ENCODE data around the gene WNT5A.

Gene WNT5A

DNA sequence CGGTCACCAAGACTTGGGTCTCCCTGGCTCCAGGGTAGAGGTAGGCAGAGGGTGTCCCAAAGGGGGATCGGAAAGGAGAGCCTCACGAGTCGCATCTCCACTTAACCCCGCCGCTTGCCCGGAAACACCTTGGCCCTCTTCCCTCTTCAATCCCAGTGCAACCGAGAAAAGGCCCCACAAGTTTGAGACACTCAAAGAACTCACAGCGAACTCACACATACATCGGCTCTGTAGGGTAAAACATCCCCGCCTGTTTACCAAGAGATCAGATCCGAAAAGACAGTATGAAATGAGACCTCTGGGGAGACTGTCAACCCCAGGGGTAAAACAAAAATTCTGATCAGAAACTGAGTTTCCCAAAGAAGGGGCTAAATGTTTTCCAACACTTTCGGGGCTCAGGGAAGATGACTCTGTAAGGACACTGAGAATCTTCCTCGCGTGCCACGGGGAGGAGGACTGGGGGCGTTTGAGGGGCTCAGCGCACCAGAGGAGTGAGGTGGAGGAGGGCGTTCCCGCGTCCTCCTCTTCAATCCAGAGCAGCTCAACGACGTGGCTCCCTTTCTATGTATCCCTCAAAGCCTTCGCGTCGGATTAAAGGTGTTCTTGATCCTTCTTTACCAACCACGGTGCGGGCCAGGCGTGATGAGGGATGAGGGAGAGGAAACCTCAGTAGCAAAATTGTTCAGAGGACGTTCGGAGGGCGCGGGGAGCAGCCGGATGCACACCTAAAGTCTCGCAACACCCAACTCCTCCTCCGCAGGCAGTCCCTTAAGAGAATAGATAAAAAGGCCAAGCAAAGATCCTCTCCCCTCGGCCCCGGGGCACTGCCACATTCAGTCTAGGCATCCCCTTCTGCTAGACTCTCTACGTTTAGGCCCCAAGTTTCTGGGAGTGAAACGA, 3.7 kb downstream of the WNT5A start:
- no peak overlapping the region for H3K27ac ChIP-seq
- no peak for DNase-seq (ENCODE audit: low read depth, low spot score)

GRCh38 chr3:55482496-55483195, 4.5 kb downstream of the WNT5A start:
- DNase-seq (ENCODE audit: low read depth, low spot score) = no peak
- no peak overlapping the region for H3K27ac ChIP-seq

DNA sequence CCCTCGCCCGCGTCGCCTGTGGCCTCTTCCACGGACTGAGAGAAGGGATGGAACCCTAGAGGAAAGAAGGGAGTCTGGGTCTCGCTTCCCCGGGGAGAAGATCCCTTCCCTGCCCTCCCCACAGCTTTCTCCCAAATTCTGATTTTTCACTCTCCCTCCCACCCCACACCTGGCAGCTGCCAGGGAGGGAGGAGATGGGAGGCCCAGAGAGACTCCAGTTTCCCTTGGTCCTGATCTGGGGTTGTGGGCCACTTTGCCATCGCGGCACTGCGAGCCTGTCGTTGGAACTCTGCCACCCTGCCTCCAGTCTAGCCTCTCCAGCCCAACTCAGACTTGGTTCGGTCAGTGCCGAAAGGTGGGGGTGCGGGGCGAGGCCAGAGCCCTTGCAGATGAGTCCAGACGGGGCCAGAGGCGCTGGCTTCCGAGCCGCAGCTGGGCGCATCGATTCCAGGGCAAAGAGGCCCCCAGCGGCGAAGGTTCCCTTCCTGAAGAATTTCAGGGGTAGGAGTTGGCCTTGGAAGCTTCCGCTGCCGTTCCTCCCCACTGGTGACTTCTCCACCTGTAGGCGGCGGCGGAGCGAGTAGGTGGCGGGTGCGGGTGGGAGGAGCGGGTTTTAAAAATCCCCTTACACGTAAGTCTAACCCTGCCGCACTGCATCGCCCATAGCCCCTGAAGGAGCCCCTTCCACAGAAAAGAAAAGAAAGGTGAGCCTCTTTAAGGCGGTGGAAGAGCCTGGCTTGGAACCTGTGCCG, 5.2 kb downstream of the WNT5A start:
- DNase-seq (ENCODE audit: low read depth, low spot score) = no peak
- no peak overlapping the region for H3K27ac ChIP-seq

DNA sequence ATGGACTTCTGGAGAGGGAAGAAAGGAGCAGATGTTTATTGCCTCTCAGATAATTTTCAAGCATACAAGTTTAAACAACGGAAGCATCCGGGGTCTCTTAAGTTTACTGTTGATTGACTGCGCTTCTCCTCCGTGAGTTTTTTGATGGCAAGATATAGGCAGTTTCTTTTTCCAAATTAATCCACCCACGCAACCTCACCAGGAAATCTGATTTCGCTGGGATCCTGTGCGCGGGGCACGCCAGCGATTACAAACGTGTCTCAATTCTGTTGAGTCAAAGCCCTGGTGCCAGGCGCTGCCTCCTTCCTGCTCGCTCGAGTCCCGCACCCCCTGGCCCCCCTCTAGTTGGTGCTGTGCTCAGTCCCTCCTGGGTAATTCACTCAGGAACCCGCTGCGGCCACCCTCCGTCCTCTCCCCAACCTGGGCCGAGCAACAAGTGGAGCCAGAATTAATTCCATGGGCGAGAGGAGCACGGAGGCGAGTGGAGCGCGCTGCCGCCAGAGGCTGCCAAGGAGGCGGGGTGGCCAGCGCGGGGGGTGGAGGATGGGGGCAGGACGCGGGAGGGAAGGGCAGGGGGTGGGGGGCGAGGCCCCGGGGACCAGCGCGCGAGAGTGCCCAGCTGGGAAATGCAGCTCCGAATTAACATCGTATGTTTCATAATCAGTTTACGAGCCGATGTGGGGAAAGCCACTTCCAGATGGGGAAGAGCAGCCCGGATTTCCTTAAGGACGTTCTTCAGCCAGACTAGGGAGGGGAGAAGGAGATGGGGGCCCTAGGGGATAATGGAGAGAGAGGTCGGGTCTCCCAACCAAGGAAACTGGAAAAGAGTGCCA, 6.0 kb downstream of the WNT5A start:
- DNase-seq (ENCODE audit: low read depth, low spot score) = no peak
- no peak overlapping the region for H3K27ac ChIP-seq

GRCh38 chr3:55477306-55478303, 9.5 kb downstream of the WNT5A start:
- no peak for DNase-seq (ENCODE audit: low read depth, low spot score)
- H3K27ac ChIP-seq = no peak overlapping the region

GRCh38 chr3:55476515-55476914, 10.6 kb downstream of the WNT5A start:
- H3K27ac ChIP-seq = no peak overlapping the region
- DNase-seq (ENCODE audit: low read depth, low spot score) = no peak

- DNase-seq (ENCODE audit: low read depth, low spot score) = no peak
- no peak overlapping the region for H3K27ac ChIP-seq
These were observed 12.9 kb downstream of the WNT5A start for GRCh38 chr3:55474213-55474632.

DNA sequence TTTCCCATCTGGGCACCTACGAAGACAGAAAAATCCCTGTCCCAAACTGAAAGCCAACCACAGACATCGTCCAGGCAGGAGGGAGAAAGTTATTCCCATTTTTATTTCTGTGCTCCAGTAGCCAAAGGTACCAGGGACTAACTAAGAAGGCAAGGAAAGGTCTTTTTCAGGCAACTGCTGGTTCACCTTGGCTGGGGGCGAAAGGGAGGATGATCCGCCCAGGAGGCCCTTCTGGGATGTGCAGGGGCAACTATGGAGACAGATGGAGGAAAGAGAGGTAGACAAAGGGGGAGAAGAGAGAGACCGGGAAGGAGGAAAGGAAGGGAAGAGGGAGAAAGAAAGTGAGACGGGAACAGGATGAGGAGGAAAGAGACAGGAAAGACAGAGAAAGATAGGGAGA, 13.3 kb downstream of the WNT5A start:
- no peak overlapping the region for H3K27ac ChIP-seq
- no peak for DNase-seq (ENCODE audit: low read depth, low spot score)

DNA sequence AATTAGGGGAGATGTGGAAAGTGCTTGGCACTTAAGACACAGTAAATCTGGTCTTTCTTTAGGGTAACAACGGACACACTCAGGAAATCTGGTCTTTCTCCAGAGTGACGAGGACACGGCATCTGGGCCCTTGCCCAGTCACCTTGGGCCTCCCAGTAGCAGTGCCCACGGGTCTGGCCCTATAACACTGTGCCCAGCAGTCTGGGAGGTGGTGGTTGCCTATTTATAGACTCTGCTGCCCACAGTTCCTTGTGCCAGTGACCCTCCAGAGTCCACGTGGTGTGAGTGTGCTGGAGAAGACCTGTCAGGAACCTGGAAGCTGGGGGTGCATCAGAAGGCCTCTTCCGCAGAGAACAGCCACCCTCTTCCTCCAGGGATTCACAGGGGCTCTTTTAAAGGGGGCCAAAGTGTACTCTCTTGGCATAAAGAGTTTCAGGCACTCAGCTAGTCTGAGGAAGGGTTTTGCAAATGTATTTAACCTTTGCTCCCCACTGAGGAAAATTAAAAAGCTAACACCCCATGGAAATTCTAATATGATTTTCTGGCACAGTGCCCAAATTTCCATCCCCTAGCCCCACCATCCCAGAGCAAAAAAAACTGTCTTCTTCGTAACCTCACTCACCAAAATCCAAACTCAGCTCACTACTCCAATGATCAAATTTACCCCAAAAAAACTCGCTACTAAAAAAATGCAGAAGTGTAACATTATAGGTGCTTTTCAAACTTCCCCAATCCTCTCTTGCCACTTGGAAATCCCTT, 15.4 kb downstream of the WNT5A start:
- no peak for DNase-seq (ENCODE audit: low read depth, low spot score)
- H3K27ac ChIP-seq = no peak overlapping the region

DNA sequence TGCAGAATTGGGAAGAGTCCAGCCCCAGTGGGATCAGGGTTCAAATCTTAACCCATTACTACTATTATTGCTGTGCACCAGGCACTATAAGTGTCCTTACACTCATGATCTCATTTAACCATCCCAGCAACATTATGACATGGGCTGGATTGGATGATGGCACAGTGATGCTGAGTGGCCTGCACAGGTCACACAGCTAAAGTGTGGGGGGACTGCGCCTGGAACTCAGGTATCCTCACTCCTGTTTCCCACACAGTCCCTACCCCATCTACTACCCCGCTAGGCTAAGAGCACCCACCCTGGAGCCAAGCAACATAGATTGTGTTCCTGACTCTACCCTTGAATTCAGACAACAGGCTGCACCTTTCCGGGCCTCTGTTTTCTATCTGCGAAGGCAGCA, 16.0 kb downstream of the WNT5A start:
- H3K27ac ChIP-seq = no peak overlapping the region
- no peak for DNase-seq (ENCODE audit: low read depth, low spot score)

DNA sequence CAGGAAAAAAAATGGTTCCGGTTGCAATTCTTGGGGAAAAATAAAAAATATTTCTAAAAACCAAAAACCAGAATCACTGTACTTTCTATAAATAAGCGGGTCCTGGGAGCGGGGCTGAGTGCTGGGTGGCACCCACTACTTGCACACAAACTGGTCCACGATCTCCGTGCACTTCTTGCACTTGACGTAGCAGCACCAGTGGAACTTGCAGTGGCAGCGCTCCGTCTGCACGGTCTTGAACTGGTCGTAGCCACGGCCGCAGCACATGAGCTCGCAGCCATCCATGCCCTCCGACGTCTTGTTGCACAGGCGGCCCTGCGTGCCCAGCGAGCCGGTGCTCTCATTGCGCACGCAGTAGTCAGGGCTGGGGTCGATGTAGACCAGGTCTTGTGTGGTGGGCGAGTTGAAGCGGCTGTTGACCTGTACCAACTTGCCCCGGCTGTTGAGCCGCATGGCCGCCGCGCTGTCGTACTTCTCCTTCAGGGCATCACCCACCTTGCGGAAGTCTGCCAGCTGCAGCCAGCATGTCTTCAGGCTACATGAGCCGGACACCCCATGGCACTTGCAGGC, 17.1 kb downstream of the WNT5A start:
- no peak for DNase-seq (ENCODE audit: low read depth, low spot score)
- no peak overlapping the region for H3K27ac ChIP-seq

GRCh38 chr3:55468251-55468650, 18.9 kb downstream of the WNT5A start:
- DNase-seq (ENCODE audit: low read depth, low spot score) = no peak

GRCh38 chr3:55467099-55467498, 20.0 kb downstream of the WNT5A start:
- no peak overlapping the region for H3K27ac ChIP-seq

More at GRCh38 chr3:55468251-55468650, 18.9 kb downstream of the WNT5A start:
- H3K27ac ChIP-seq = no peak overlapping the region

GRCh38 chr3:55466526-55466925, 20.6 kb downstream of the WNT5A start:
- no peak for DNase-seq (ENCODE audit: low read depth, low spot score)
- H3K27ac ChIP-seq = no peak overlapping the region

More at GRCh38 chr3:55467099-55467498, 20.0 kb downstream of the WNT5A start:
- DNase-seq (ENCODE audit: low read depth, low spot score) = no peak

- DNase-seq (ENCODE audit: low read depth, low spot score) = no peak
- no peak overlapping the region for H3K27ac ChIP-seq
These were observed 25.2 kb downstream of the WNT5A start for GRCh38 chr3:55461896-55462295.

DNA sequence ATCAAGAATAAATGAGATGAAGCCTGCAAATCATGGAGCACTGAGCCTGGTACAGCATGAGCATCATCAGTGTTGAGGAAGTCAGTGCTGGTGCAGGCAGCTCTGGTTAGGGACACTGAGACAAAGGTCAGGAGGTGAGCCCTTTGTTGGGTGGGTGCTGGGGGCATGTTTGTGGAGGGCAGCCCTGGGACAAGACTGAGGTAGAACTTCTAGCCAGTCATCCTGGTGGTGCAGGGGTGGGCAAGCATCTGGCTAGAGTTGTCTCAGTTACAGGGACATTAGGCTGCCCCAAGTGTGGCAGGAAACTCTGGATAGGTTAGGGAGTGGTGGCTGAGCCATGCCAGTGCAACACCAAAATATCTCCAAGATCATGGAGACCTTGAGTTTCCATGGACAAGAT, 27.3 kb downstream of the WNT5A start:
- H3K27ac ChIP-seq = no peak overlapping the region
- no peak for DNase-seq (ENCODE audit: low read depth, low spot score)

DNA sequence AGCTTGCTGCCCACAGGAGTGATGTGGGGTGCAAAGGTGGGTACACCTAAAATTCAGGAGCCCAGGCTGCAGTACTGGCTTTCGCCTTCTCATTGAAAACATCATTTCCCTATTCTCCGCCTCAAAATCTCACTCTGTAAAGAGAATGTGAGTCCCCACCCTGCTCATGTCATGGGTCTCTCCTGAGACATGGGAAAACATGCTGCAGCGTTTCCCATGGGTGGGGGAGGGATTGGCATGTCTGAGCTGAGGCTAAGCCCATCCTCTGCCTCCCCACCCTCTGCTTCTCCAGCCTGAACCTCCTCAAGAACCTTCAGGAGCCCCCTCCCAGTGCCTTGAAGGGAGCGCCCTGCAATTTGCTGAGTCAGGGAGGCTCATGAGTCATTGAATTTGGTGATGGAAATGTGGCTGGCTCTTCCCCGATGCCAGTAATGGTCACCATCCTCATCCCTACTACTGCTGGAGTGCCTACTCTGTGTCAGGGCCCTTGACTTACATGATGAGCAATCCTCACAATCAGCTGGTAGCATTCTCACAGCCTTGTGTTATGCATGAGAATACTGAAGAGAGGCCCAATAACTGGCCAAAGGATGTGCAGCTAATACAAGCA, 28.8 kb downstream of the WNT5A start:
- no peak for DNase-seq (ENCODE audit: low read depth, low spot score)
- H3K27ac ChIP-seq = no peak overlapping the region
